IMR-90 (cell line): Measurements from ENCODE around the gene B3GAT3. TPM values are rescaled to one million over a fixed set of nuclear protein-coding genes. Genes with fewer than 3 reads are reported as not detected.

Experiments
- ATAC-seq: fragments of 200-7000 bp; cut with Tn5 transposase; 2 replicates; pipeline ENCODE4 v1.9.1; 2020; ENCODE audit warnings: low read depth, mild to moderate bottlenecking, moderate library complexity
- BruUV-seq: library from RNA; stranded (reverse); fragments of 400-500 nt; replicated peaks from 2 replicates; lab custom pipeline; 2021; lab: Mats Ljungman, UMichigan
- CTCF ChIA-PET: fragments of 300-600 bp; formaldehyde crosslinking; extraction: SDS; loops from one replicate; lab custom pipeline; 2021; ENCODE audit warnings: antibody characterized with exemption; lab: Yijun Ruan, JAX
- POLR2A ChIA-PET: fragments of 300-600 bp; sonication (Branson Sonifier 250); formaldehyde crosslinking; loops from one replicate; lab custom pipeline; 2022; ENCODE audit warnings: antibody characterized with exemption; ENCODE audit not compliant: unreplicated experiment; lab: Charles Lee
- DNase-seq: peaks from one replicate; pipeline ENCODE4 v3.0.0; 2013
- H2AFZ ChIP-seq: replicated peaks from 2 replicates; pipeline ENCODE3; 2013; ENCODE audit warnings: low read length, mild to moderate bottlenecking; ENCODE audit not compliant: poor library complexity
- H2AK5ac ChIP-seq: 2 replicates; pipeline ENCODE4 v1.6.1; 2013; ENCODE audit warnings: low read depth, low read length, inconsistent platforms
- H2AK9ac ChIP-seq: replicated peaks from 2 replicates; pipeline ENCODE3; 2013; ENCODE audit warnings: mild to moderate bottlenecking, low read depth, low read length, moderate library complexity; ENCODE audit not compliant: poor library complexity
- H2BK120ac ChIP-seq: 2 replicates; pipeline ENCODE4 v1.6.1; 2013; ENCODE audit warnings: low read depth, low read length, inconsistent platforms
- H2BK15ac ChIP-seq: 3 replicates; pipeline ENCODE4 v1.6.1; 2013; ENCODE audit warnings: low read depth, low read length, inconsistent platforms
- H2BK20ac ChIP-seq: 2 replicates; pipeline ENCODE4 v1.6.1; 2013; ENCODE audit warnings: low read depth, mild to moderate bottlenecking, inconsistent platforms, low read length, moderate library complexity
- H2BK5ac ChIP-seq: 2 replicates; pipeline ENCODE4 v1.6.1; 2013; ENCODE audit warnings: mild to moderate bottlenecking, low read depth, low read length, inconsistent platforms; ENCODE audit not compliant: poor library complexity, severe bottlenecking
- H3K14ac ChIP-seq: replicated peaks from 2 replicates; pipeline ENCODE4 v1.6.1; 2013; ENCODE audit warnings: low read depth, low read length, inconsistent platforms
- H3K18ac ChIP-seq: 2 replicates; pipeline ENCODE4 v1.6.1; 2013; ENCODE audit warnings: low read depth, low read length, control low read depth
- H3K23ac ChIP-seq: 2 replicates; pipeline ENCODE4 v1.6.1; 2013; ENCODE audit warnings: low read depth, low read length, inconsistent platforms
- H3K27ac ChIP-seq: 2 replicates; pipeline ENCODE4 v1.5.1; 2013; ENCODE audit warnings: mild to moderate bottlenecking, control low read depth, low read length; ENCODE audit not compliant: insufficient read depth
- H3K27me3 ChIP-seq: 2 replicates; pipeline ENCODE4 v1.6.1; 2013; ENCODE audit warnings: low read length; ENCODE audit not compliant: control insufficient read depth, insufficient read depth
- H3K36me3 ChIP-seq: 2 replicates; pipeline ENCODE4 v1.6.1; 2013; ENCODE audit warnings: low read length, mixed read lengths; ENCODE audit not compliant: control insufficient read depth, insufficient read depth
- H3K4ac ChIP-seq: 2 replicates; pipeline ENCODE4 v1.6.1; 2013; ENCODE audit warnings: low read depth, low read length, inconsistent platforms
- H3K4me1 ChIP-seq: 2 replicates; pipeline ENCODE4 v1.6.1; 2013; ENCODE audit warnings: low read length, mixed read lengths; ENCODE audit not compliant: control insufficient read depth, insufficient read depth
- H3K4me2 ChIP-seq: 2 replicates; pipeline ENCODE4 v1.6.1; 2013; ENCODE audit warnings: low read depth, mild to moderate bottlenecking, control low read depth, low read length, moderate library complexity
- H3K4me3 ChIP-seq: 2 replicates; pipeline ENCODE4 v1.5.1; 2013; ENCODE audit warnings: low read depth, mild to moderate bottlenecking, control low read depth, low read length, moderate library complexity; ENCODE audit not compliant: insufficient read depth
- H3K56ac ChIP-seq: 2 replicates; pipeline ENCODE4 v1.6.1; 2013; ENCODE audit warnings: low read length, inconsistent platforms; ENCODE audit not compliant: insufficient read depth; ENCODE audit errors: extremely low read depth
- H3K79me1 ChIP-seq, 2 experiments: 2 replicates each; pipeline ENCODE4 v1.6.1; 2013; ENCODE audit warnings: low read length in 2 of 2, inconsistent platforms in 1 of 2, low read depth in 1 of 2
- H3K9ac ChIP-seq: 2 replicates; pipeline ENCODE4 v1.6.1; 2013; ENCODE audit warnings: low read depth, low read length, control low read depth
- H3K9me1 ChIP-seq: 2 replicates; pipeline ENCODE4 v1.6.1; 2013; ENCODE audit warnings: low read length, inconsistent platforms; ENCODE audit not compliant: insufficient read depth
- H3K9me3 ChIP-seq: 2 replicates; pipeline ENCODE4 v1.6.1; 2013; ENCODE audit warnings: low read length; ENCODE audit not compliant: control insufficient read depth, insufficient read depth
- H4K20me1 ChIP-seq: 2 replicates; pipeline ENCODE4 v1.6.1; 2013; ENCODE audit warnings: low read length, inconsistent platforms; ENCODE audit not compliant: insufficient read depth
- H4K5ac ChIP-seq: 2 replicates; pipeline ENCODE4 v1.6.1; 2013; ENCODE audit warnings: mild to moderate bottlenecking, low read depth, low read length, control low read depth
- H4K8ac ChIP-seq, 2 experiments: 2 replicates each; pipeline ENCODE4 v1.6.1; 2013; ENCODE audit warnings: low read depth in 2 of 2, low read length in 2 of 2, control low read depth in 1 of 2, inconsistent platforms in 1 of 2
- H4K91ac ChIP-seq: 2 replicates; pipeline ENCODE4 v1.6.1; 2013; ENCODE audit warnings: low read depth, low read length, inconsistent platforms; ENCODE audit not compliant: insufficient read depth
- BHLHE40 ChIP-seq: fragments of 150-350 bp; IDR thresholded peaks from 2 replicates; pipeline ENCODE4 v1.6.1; 2016; ENCODE audit warnings: mild to moderate bottlenecking, low read depth, low read length
- CHD1 ChIP-seq: IDR thresholded peaks from 2 replicates; pipeline ENCODE4 v1.6.1; 2012; ENCODE audit warnings: low read depth, low read length, improper control_type of control experiment
- CTCF ChIP-seq: conservative IDR thresholded peaks from 2 replicates; pipeline ENCODE4 v1.5.1; 2012; ENCODE audit warnings: mild to moderate bottlenecking, low read depth, low read length, improper control_type of control experiment
- MAFK ChIP-seq: IDR thresholded peaks from 2 replicates; pipeline ENCODE4 v1.6.1; 2012; ENCODE audit warnings: low read depth, low read length, improper control_type of control experiment
- RAD21 ChIP-seq: IDR thresholded peaks from 2 replicates; pipeline ENCODE4 v1.6.1; 2012; ENCODE audit warnings: low read length, improper control_type of control experiment
- RCOR1 ChIP-seq: IDR thresholded peaks from 2 replicates; pipeline ENCODE4 v1.6.1; 2012; ENCODE audit warnings: mild to moderate bottlenecking, low read length, improper control_type of control experiment; ENCODE audit not compliant: insufficient replicate concordance
- RFX5 ChIP-seq: IDR thresholded peaks from 2 replicates; pipeline ENCODE4 v1.8.0; 2012; ENCODE audit warnings: low read depth, mild to moderate bottlenecking, low read length, moderate library complexity
- USF2 ChIP-seq: fragments of 150-350 bp; IDR thresholded peaks from 2 replicates; pipeline ENCODE4 v1.6.1; 2017; ENCODE audit warnings: mild to moderate bottlenecking, antibody characterized with exemption, low read length, low read depth
- WGBS, 2 experiments: methylation state at CpG; one replicate each; pipeline versions ENCODE4 v1.1.5 to v1.1.7; 2013; ENCODE audit warnings: missing lambda C conversion rate in 2 of 2; ENCODE audit not compliant: insufficient read length in 1 of 2; ENCODE audit errors: extremely low coverage in 2 of 2; 5-methylcytosine and 5-hydroxymethylcytosine counted together
- dilution Hi-C: fragments of 300-500 bp; cut with HindIII; formaldehyde crosslinking; loops from one replicate; pipeline ENCODE4 v1.14.3; 2018; ENCODE audit warnings: low sequenced_read_pairs; ENCODE audit not compliant: unreplicated experiment
- in situ Hi-C: fragments of 300-500 bp; cut with MboI; formaldehyde crosslinking; loops from 3 replicates; pipeline ENCODE4 v1.14.3; 2019; ENCODE audit warnings: low sequenced_read_pairs, inconsistent platforms, mixed read lengths
- intact Hi-C: fragments of 100-400 bp; cut with micrococcal nuclease; formaldehyde crosslinking; loops from 2 replicates; pipeline ENCODE4 v1.10.0; 2022
- polyA plus RNA-seq, 3 experiments: library from polyadenylated mRNA; depleted of rRNA; stranded (reverse); fragments of >200 nt; gene quantifications; 2 replicates each; pipeline ENCODE4 v1.2.3, GENCODE V29; 2012; ENCODE audit warnings: low replicate concordance in 1 of 3
- total RNA-seq: library from RNA; depleted of rRNA; stranded (reverse); fragments of >200 nt; gene quantifications from 2 replicates; pipeline ENCODE4 v1.2.3, GENCODE V29; 2012

Gene B3GAT3
- total and polyA plus RNA-seq, 2 of the 4 experiments (the other 2 are of a cell fraction), result 10.4 to 38.4 TPM

- H3K79me1 ChIP-seq, result peaks cover 21 to 32% of the 10 kb centered on the region in 2 experiments
- peaks cover 22% of the 10 kb centered on the region for H3K36me3 ChIP-seq
- H2AFZ ChIP-seq, result no peak overlapping the region
- TF ChIP-seq MAFK (no peak), RAD21 (no peak), CTCF (no peak), RFX5 (no peak), BHLHE40 (no peak), RCOR1 (no peak), USF2 (no peak), CHD1 (no peak)
- POLR2A ChIA-PET, result no interaction called here
- no peak overlapping the region for H4K8ac ChIP-seq
- H3K23ac ChIP-seq, result no peak overlapping the region
- no peak overlapping the region for H2AK9ac ChIP-seq
- no peak for ATAC-seq
- DNase-seq, result no peak
- in situ Hi-C loops, result no loop called here
- no CpG with 5 or more reads among the region's 7 CpGs for WGBS, 2 experiments
- H3K4me1 ChIP-seq, result peaks cover 10% of the 10 kb centered on the region
- no peak overlapping the region for H2BK5ac ChIP-seq
- H3K4ac ChIP-seq, result no peak overlapping the region
- no peak overlapping the region for H3K4me3 ChIP-seq
- H2BK120ac ChIP-seq, result no peak overlapping the region
- no peak overlapping the region for H3K18ac ChIP-seq
- dilution Hi-C loops, result no loop called here
- H3K9ac ChIP-seq, result no peak overlapping the region
- no peak overlapping the region for H4K5ac ChIP-seq
- H4K91ac ChIP-seq, result no peak overlapping the region
- BruUV-seq, result no TSS peak
- H3K4me2 ChIP-seq, result no peak overlapping the region
- CTCF ChIA-PET, result no interaction called here
- peaks cover 11% of the 10 kb centered on the region for H4K20me1 ChIP-seq
- H2AK5ac ChIP-seq, result no peak overlapping the region
- no peak overlapping the region for H3K56ac ChIP-seq
- intact Hi-C loops, result no loop called here
- no peak overlapping the region for H3K27ac ChIP-seq
- no peaks in the 10 kb centered on the region for H3K9me3 ChIP-seq
- no peak overlapping the region for H3K14ac ChIP-seq
- no peak overlapping the region for H2BK15ac ChIP-seq
- H3K27me3 ChIP-seq, result no peaks in the 10 kb centered on the region
- H3K9me1 ChIP-seq, result peaks cover 3% of the 10 kb centered on the region; the same call in 1 of the 2 replicates
- no peak overlapping the region for H2BK20ac ChIP-seq
Observed at GRCh38 chr11:62615521-62615920, 6.3 kb downstream of the B3GAT3 start.
